ENCODE measurements around the gene NECTIN4. TPM values are rescaled to one million over a fixed set of nuclear protein-coding genes. Genes with fewer than 3 reads are reported as not detected.

The NECTIN4 gene
- total and polyA plus RNA-seq, 2 of the 8 experiments (the other 6 are each of a cell fraction or from before 2014, with no cell fraction given) = 0.19 to 0.71 TPM

DNA sequence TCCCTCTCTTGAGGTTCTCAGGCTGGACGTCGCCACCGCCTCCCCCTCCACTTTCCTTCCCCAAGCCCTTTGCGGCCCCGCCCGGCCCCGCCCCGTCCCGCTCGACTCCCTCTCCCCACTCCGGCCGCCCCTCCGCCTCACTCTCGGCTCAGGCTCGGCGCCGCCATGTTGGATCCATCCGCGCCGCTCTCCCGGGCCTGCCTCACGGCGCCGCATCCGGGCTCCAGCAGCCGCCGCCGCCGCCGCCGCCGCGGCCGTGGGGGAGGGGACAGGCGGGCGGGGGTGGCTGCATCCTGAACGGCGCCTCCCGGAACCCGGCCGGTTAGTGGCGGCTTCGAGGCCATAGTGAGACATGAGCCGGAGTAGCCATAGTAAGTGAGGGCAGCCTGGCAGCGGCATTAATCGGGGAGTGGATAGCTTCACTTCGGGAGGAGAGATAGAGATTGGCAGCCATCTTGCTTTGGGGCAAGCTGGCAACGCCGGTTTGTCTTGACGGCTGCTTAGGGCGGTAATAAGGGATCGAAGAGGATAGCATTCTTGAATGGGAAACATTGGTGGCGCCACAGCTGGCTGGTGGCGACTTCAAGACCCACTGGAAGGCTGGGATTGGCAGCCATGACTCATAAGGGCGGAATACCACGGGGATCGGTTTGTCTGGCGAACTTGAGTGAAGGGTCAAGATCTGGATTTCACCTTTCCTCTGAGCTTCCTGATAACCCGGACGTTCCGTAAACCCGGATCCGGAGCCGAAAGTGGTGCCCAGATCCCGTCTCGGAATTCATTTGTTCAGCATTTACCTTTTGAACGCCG is 43.3 kb upstream of the NECTIN4 start, which contains the start of gene DEDD:
Gene DEDD, minus strand, starts transcription at position 258 of the 810 bp plus-strand sequence. CDS start 8,205 bp downstream, outside the sequence.
- peak within 1 kb of the TSS; percentile 88 for H2BK5ac ChIP-seq (ENCODE audit: low read depth, low read length)
- H2BK20ac ChIP-seq (ENCODE audit: low read length) = no peak within 1 kb of the TSS
- peak within 1 kb of the TSS; percentile 75 to 95 (median 84) for H3K9ac ChIP-seq (replicated peaks in 1 of 4; ENCODE audit: extremely low read depth in 1 of 4, low read depth in 3 of 4, low read length in 3 of 4)
- ChIA-PET POLR2A (ENCODE audit: partially characterized antibody) (interaction anchor here (0.6 to 9.6 kb wide), 25 partner anchors 9 to 221 kb away, joined by 3 to 130 read pairs (median 5); partner anchors contain the start of genes ADAMTS4, B4GALT3, F11R and KLHDC9), CTCF (ENCODE audit: partially characterized antibody) (interaction anchor here (1.3 to 2.7 kb wide), 4 partner anchors 22 to 34 kb away, joined by 3 to 10 read pairs (median 6); partner anchors contain the start of genes PPOX and UFC1)
- peak within 1 kb of the TSS; percentile 91; the same call in 1 of the 2 replicates for H2BK12ac ChIP-seq (ENCODE audit: low read depth, low read length)
- H3K23ac ChIP-seq (ENCODE audit: insufficient read length) = no peak within 1 kb of the TSS
- H3K4ac ChIP-seq (replicated peaks; ENCODE audit: insufficient read length, low read depth, low read length) = peak within 1 kb of the TSS; percentile 58
- H4K8ac ChIP-seq (ENCODE audit: extremely low read depth, insufficient read depth, low read length) = peak within 1 kb of the TSS; percentile 95
- H2AK5ac ChIP-seq (ENCODE audit: low read depth, low read length) = no peak within 1 kb of the TSS
- WGBS, 2 experiments (ENCODE audit: extremely low coverage in 1 of 2, insufficient coverage in 1 of 2, insufficient read length in 1 of 2, insufficient replicate concordance in 2 of 2, low coverage in 1 of 2, low lambda C conversion rate in 2 of 2, missing lambda C conversion rate in 1 of 2) = 2% methylated on average over 49 of the region's 68 CpGs; no CpG with 5 or more reads in 1 of the 2 experiments
- peak within 1 kb of the TSS; percentile 78 for H3K4me2 ChIP-seq (ENCODE audit: insufficient read depth in 1 of 2, low read depth in 2 of 2, low read length in 2 of 2)
- H4K20me1 ChIP-seq (replicated peaks in 1 of 2; ENCODE audit: control insufficient read depth in 1 of 2, insufficient read depth in 2 of 2, low read length in 2 of 2) = peaks cover 2 to 4% of the 10 kb centered on the region in 2 experiments
- H3K9me3 ChIP-seq (ENCODE audit: insufficient read depth in 2 of 2, low read depth in 1 of 2, low read length in 1 of 2) = no peaks in the 10 kb centered on the region
- H3K23me2 ChIP-seq (ENCODE audit: low read depth, low read length) = peaks cover 9% of the 10 kb centered on the region
- FAIRE-seq = no peak
- peak within 1 kb of the TSS; percentile 79 for H4K5ac ChIP-seq (ENCODE audit: insufficient read length, low read depth, low read length)
- no peaks in the 10 kb centered on the region; a peak in 1 of 7 replicates for H3K4me1 ChIP-seq (replicated peaks in 1 of 4; ENCODE audit: control insufficient read depth in 3 of 4, insufficient read depth in 4 of 4, low read length in 3 of 4)
- no peaks in the 10 kb centered on the region for H3K27me3 ChIP-seq (replicated peaks in 1 of 4; ENCODE audit: control insufficient read depth in 3 of 4, extremely low read depth in 1 of 4, insufficient read depth in 3 of 4, low read length in 3 of 4)
- DNase-seq (ENCODE audit: low read depth in 1 of 2, low spot score in 2 of 2) = peak; percentile 90 to 96
- H2AFZ ChIP-seq (ENCODE audit: low read length) = peak within 1 kb of the TSS; percentile 51; the same call in 1 of the 2 replicates
- H3K27ac ChIP-seq (ENCODE audit: low read depth, low read length) = peak within 1 kb of the TSS; percentile 95
- 0 out of 2 replicates have a peak within 1 kb of the TSS, but pooled peaks have one; percentile 81 for H2BK15ac ChIP-seq (ENCODE audit: low read length)
- H3K79me2 ChIP-seq (ENCODE audit: control insufficient read depth in 1 of 2, insufficient read depth in 2 of 2, low read length in 2 of 2) = peaks cover 0 to 49% of the 10 kb centered on the region in 2 experiments; a peak in 3 of 4 replicates
- peak within 1 kb of the TSS; percentile 43 for H3K56ac ChIP-seq (replicated peaks; ENCODE audit: insufficient read length, low read depth, low read length)
- H3K14ac ChIP-seq (ENCODE audit: insufficient read length) = peak within 1 kb of the TSS; percentile 23
- H3K18ac ChIP-seq (ENCODE audit: extremely low read depth, low read length) = peak within 1 kb of the TSS; percentile 55
- peak within 1 kb of the TSS; percentile 71 to 97 (median 84) for H3K4me3 ChIP-seq (ENCODE audit: extremely low read depth in 1 of 4, insufficient read depth in 2 of 4, low read depth in 3 of 4, low read length in 4 of 4)
- peaks cover 9% of the 10 kb centered on the region for H3K79me1 ChIP-seq (ENCODE audit: low read depth, low read length)
- peaks cover 0 to 20% (median 5%) of the 10 kb centered on the region in 4 experiments; a peak in 4 of 8 replicates for H3K36me3 ChIP-seq (ENCODE audit: control insufficient read depth in 2 of 4, insufficient read depth in 4 of 4, low read length in 3 of 4)
- H4K91ac ChIP-seq (replicated peaks; ENCODE audit: insufficient read length, low read length) = peak within 1 kb of the TSS; percentile 61
- no peak within 1 kb of the TSS for H2BK120ac ChIP-seq (replicated peaks; ENCODE audit: low read depth, low read length)
- TF ChIP-seq SP1 (IDR thresholded peaks at IDR 0.05; ENCODE audit: low read depth, low read length) = 0 out of 2 replicates have a peak, but pooled peaks have one; percentile 60
- no peak for TF ChIP-seq CHD1 (IDR thresholded peaks at IDR 0.05; ENCODE audit: low read depth, low read length)
- TF ChIP-seq, protein P1, sequence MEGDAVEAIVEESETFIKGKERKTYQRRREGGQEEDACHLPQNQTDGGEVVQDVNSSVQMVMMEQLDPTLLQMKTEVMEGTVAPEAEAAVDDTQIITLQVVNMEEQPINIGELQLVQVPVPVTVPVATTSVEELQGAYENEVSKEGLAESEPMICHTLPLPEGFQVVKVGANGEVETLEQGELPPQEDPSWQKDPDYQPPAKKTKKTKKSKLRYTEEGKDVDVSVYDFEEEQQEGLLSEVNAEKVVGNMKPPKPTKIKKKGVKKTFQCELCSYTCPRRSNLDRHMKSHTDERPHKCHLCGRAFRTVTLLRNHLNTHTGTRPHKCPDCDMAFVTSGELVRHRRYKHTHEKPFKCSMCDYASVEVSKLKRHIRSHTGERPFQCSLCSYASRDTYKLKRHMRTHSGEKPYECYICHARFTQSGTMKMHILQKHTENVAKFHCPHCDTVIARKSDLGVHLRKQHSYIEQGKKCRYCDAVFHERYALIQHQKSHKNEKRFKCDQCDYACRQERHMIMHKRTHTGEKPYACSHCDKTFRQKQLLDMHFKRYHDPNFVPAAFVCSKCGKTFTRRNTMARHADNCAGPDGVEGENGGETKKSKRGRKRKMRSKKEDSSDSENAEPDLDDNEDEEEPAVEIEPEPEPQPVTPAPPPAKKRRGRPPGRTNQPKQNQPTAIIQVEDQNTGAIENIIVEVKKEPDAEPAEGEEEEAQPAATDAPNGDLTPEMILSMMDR (IDR thresholded peaks at IDR 0.05; ENCODE audit: control extremely low read depth in 1 of 3, insufficient read depth in 1 of 3, low read depth in 1 of 3, low read length in 3 of 3) = peak in 1 of 3 experiments; percentile 31; a peak in 1 of 4 replicates
- TF ChIP-seq HDAC2 (IDR thresholded peaks at IDR 0.05; ENCODE audit: borderline replicate concordance in 1 of 2, low read depth in 2 of 2, low read length in 2 of 2) = peak in 1 of 2 experiments; percentile 25; a peak in 1 of 4 replicates
- peak; percentile 76 for TF ChIP-seq PHF8 (conservative IDR thresholded peaks at IDR 0.05; ENCODE audit: low read depth, low read length)
- peak; percentile 62 for TF ChIP-seq SIX5 (IDR thresholded peaks at IDR 0.05; ENCODE audit: low read depth, low read length)
- TF ChIP-seq TCF12 (IDR thresholded peaks at IDR 0.05; ENCODE audit: low read depth, low read length) = 0 out of 2 replicates have a peak, but pooled peaks have one; percentile 12
- peak; percentile 81 for TF ChIP-seq JUND (IDR thresholded peaks at IDR 0.05; ENCODE audit: low read length)
